IMR-90 (cell line): Measurements from ENCODE around the gene MRPL38.

Source experiments
- CTCF ChIP-seq: conservative IDR thresholded peaks from 2 replicates; pipeline ENCODE4 v1.5.1; 2012; ENCODE audit warnings: mild to moderate bottlenecking, low read depth, low read length, improper control_type of control experiment
- MAFK ChIP-seq: IDR thresholded peaks from 2 replicates; pipeline ENCODE4 v1.6.1; 2012; ENCODE audit warnings: low read depth, low read length, improper control_type of control experiment
- MXI1 ChIP-seq: IDR thresholded peaks from 2 replicates; pipeline ENCODE4 v1.6.1; 2012; ENCODE audit warnings: low read depth, mild to moderate bottlenecking, low read length, moderate library complexity, borderline replicate concordance
- POLR2A ChIP-seq: IDR thresholded peaks from 2 replicates; pipeline ENCODE4 v1.6.1; 2012; ENCODE audit warnings: mild to moderate bottlenecking, low read depth, low read length
- RAD21 ChIP-seq: IDR thresholded peaks from 2 replicates; pipeline ENCODE4 v1.6.1; 2012; ENCODE audit warnings: low read length, improper control_type of control experiment
- RFX5 ChIP-seq: IDR thresholded peaks from 2 replicates; pipeline ENCODE4 v1.8.0; 2012; ENCODE audit warnings: low read depth, mild to moderate bottlenecking, low read length, moderate library complexity

GRCh38 chr17:75893305-75894048, 11.2 kb downstream of the MRPL38 start:
- TF ChIP-seq CTCF (no peak), MXI1 (no peak), RFX5 (no peak), POLR2A (no peak), RAD21 (no peak), MAFK (no peak)
